AG08395 (cell line): Measurements from ENCODE around the gene ZNF385D.

Experiments
- DNase-seq: peaks from one replicate; pipeline ENCODE4 v3.0.0; 2012; ENCODE audit warnings: mixed read lengths, low spot score

The ZNF385D gene, protein sequence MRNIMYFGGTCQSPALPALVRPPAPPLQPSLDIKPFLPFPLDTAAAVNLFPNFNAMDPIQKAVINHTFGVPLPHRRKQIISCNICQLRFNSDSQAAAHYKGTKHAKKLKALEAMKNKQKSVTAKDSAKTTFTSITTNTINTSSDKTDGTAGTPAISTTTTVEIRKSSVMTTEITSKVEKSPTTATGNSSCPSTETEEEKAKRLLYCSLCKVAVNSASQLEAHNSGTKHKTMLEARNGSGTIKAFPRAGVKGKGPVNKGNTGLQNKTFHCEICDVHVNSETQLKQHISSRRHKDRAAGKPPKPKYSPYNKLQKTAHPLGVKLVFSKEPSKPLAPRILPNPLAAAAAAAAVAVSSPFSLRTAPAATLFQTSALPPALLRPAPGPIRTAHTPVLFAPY

DNA sequence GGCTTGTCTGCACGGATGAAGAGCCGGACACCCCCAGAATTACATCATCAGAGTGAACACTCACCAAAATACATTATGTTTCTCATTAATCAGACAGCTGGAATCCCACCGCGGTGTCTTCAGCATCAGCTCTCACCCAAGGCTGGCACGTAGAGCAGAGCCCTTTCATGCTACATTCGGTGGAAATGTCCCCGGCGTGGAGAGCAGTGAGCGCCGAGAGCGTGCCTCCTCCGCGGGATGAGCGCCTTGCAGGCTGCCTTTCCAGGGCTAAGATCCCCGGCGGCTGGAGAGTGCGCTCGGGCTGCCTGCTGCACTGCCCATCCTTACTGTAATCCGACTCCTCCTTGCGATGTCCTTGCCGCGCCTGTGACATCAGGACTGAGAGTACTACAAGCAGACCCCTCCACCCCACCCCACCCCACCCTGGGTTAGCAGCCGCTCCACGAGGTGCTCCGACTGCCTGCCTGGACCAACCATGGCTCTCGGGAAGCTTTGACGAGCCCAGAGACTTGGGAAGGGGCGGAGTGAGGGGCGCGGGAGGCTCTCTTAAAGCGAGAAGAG, at the start of gene ZNF385D:
Gene ZNF385D, minus strand, starts transcription at position 380 of the 561 bp plus-strand sequence. Its CDS starts 294 bp downstream, at position 86.
- peak; percentile 62 for DNase-seq

DNA sequence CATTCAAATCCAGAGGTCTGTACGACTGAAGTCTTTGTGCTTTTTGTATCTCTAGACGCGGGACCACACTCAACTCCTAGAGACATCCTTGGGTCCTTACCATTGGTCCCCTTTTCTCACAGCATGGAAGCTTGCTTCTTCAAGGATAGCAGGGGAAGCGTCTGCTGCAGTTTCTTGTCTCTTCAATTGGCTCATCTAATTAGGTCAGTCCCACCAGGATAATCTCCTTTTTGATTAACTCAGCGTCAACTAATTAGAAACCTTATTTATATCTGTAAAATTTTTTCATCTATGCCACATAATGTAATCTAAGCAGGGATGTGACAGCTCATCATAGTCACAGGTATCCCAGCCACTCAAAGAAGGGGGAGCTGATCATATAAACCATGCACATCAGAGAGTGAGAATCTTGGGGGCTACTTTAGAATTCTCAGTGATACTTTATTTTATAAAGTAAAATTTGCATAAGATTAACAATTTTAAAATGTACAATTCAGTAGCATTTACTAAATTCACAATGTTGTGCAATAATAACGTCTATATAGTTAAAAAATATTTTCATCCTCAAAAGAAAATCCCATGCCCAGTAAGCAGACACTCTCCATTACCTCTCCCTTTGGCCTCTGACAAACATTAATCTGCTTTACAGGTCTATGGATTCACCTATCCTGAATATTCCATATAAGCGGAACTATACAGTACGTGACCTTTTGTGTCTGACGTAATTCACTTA, 47.5 kb upstream of the ZNF385D start:
- no peak for DNase-seq

DNA sequence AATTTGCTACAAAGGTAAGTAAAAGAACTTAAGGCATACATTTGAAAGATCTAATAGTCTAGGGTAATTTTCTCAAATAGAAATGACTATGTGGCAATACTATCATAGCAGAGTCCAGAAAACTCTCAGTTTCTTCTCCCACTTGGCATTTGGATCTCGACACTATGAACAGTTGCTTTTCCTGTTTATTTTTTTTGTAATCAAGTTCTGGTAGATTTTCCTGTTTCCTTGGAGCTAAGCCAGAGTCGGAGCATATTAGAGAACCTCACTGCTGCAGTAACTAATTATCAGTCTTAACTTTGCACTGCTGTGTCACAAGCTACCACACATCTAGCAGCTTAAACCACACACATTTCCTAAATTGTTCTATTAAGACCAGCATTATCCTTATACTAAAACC, 44.9 kb upstream of the ZNF385D start:
- DNase-seq = no peak

DNA sequence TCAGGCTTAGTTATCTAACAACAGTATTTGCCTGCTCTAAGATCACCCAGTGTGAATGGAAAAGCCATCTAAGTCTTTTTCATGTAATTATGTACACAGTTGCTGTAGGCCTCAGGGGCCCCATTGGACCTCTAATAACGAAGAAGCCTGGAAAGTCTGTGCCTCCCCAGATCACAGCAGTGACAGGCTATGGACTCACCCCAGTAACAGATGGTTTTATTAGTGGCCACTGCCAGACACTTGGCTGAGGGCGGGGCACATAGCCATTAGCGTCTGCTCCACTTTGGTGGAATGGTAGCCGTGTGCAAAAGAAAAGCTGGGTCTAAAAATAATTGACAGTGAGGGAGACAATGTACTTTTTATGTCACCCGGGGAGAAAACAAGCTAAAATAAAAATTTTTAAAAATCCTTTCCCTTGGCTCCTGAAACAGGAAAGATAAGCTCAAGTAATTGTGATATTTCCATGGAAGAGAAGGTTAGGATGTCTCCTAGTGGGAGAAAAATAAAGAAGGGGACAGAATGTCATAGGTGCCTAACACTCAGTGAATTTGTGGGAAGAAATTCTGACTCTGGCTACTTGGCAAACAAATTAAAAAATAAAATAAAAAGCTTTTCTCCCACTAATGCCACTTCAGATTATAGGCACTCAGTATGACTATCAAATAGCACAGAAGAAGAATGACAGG, 44.3 kb upstream of the ZNF385D start:
- no peak for DNase-seq

DNA sequence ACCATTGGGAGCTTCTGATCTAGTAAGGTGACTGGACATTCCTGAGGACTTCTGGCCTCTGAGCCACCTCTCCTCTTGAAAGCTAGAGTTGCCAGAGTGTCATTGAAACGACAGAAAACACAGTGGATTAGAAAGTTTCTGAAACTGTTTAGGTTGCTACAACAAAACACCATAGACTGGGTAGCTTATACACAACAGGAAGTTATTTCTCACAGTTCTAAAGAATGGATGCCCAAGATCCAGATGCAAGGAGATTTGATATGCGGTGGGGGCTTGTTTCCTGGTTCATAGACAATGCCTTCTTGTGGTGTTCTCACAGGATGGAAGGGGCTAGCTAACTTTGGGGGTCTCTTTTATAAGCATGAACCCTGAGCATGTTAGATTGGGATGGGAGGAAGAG, 43.3 kb upstream of the ZNF385D start:
- no peak for DNase-seq

DNA sequence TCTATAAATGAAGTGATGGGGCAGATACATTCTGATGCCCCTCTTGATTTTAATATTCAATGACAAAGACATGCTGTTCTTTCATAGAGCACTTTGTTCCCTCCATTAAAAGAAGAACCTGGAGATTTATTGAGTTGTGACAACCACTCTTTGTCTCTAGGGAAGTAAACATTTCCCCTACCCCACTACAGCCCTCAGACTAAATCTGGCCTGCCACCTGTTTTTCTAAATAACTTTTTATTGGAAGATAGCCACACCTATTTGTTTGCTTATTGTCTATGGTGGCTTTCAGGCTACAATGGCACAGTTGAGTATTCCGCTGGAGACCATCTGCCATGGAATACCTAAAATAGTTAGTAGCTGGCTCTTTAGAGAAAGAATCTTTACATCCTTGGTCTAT, 41.2 kb upstream of the ZNF385D start:
- no peak for DNase-seq

DNA sequence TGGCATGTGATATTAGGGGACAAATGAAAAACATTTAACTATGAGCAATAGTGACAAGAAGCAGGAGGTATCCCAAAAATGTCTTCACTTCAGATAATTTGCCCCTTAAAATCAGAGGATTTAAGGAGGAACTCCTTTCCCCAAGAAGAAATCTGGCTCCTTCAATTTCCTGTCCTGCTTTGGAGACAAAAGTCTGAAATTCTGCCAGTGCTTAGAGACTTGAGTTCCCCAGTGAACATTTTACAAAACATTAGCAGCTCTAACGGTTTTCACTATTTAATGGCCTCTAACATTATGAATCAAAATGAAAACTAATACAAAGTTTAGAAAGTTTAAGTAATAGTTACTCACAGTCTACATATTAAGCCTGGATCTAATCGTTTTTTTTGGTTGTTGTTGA, 40.3 kb upstream of the ZNF385D start:
- no peak for DNase-seq

DNA sequence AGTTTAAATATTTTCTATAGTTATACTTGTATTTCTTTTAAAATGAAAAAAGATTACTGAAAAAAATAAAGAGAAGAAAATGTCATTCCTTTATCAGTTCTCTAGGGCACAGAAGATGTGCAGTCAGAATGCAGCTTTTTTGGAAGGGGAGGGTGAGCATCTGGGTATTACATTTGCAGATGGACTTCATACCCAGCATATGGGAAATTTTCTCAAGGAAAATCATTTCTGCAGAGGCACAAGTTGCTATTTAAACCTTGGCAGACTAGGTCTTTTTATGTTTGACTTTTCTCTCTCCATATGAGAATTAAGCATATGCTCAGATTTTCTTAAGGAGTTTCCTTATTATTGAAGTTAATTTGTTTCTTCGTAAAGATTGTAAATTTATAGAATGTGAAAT, 39.5 kb upstream of the ZNF385D start:
- DNase-seq = no peak

DNA sequence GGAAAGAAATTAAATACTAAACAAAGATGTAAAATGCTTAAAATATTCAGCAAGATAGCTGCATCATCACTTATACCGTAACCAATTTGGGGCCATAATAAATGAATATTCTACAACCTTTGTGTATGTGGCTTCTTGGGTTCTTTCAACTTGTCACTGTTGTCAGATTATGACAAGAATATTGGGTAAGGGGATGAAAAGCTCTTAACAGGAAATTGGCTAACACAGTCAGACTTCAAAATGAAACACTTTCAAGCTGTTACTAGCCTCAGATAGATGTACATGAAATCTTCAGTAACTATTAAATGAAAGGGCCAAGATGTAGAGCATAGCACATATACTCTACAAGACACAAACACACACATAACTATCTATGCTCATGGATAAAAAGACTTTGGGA, 38.7 kb upstream of the ZNF385D start:
- DNase-seq = no peak

DNA sequence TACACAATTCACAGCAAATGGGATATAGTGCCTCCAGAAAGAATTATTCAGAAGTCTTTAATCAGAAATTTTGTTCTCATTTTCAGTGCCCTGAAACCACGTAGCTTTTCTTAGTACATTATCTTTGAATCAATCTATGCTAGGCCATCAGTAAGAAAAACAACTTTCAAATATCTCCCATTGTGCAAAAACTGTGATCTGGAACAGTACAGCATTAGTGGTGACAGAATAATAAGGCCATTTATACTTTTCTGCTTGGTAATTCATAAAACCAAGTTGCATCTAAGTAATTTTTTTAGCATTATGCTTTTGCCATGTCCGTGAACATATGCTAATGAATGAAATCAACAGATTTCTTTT, 35.4 kb upstream of the ZNF385D start:
- no peak for DNase-seq

DNA sequence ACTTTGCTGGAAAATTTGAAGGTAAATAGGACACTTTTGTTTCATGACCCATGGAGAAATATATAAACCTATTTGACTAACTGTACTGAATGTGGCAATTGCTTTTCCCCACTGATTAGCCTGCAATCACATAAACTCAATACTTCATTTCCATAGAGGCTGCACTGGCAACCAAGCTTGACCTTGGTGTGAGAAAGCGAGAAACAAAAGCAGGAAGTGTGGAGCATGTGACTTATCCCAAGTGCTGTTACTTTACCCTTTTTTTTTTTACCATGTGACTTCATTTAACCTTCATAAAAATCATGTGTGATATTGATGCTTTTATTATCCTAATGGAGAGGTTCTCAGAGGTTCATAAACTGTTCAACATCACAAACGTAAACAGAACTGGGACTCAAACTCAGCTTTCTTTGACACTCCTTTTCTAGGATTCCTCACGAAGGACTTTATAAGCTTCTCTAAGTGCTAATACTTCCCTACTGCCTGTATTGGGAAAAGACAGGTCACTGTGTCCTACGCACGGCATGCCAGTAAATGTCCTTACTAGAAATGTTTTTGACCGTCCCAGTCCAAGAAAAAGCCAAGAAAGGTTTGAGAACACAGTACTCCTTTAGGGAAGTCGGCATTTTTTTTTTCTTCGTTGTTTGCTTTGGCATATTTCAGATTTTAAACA, 34.9 kb upstream of the ZNF385D start:
- DNase-seq = no peak

DNA sequence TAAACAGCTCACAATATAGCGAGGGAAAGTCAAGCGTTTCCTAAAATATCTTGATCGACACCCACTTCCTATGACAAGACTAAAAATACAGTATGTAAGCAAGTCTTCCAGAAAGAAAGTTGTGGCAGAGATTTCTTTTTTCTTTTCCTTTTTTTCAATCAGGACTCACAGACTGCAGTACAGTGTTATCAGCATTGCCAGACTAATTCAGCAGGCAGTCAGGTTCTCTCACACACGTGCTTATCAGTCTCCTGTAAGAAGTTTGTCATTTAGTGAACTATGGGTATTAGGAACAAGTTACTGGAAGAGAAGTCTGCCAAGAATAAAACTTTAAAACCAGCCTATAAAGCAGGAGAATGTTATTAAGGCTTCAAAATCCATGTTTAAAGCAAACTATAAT, 32.8 kb upstream of the ZNF385D start:
- DNase-seq = no peak

DNA sequence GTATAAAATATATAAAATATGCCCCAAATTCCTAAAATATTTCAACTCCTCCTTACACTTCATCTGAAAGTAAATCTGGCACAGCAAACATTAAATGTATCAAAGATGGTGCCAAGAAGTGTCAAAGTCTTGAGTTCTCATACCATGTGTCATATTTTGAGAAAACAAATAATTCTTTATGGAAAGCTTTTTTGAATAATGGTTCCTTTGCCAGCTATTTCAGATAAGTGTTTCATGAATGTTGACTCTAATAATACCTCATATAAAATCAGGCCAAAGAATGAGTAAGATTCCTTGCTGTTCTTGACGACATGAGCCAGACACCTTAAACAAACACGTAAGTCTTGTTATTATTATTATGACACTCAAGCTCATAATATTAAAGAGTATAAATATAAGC, 30.3 kb upstream of the ZNF385D start:
- no peak for DNase-seq

DNA sequence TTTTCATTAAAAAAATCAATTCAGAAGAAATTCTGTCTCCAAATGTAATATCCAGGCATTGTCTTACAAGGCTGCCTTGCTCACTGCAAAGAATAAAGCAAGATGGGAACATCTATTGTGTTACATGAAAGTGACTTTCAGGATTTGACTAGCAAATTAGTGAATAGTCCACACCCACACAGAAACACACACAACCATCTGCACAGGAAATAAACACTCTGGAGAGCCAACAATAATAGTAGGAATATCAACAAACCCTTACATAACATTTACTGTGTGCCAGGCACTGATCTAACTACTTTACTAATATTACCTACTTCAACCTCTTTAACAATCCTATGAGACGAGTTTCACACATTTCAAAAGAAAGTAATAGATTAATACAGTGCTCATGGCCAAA, 28.9 kb upstream of the ZNF385D start:
- no peak for DNase-seq

DNA sequence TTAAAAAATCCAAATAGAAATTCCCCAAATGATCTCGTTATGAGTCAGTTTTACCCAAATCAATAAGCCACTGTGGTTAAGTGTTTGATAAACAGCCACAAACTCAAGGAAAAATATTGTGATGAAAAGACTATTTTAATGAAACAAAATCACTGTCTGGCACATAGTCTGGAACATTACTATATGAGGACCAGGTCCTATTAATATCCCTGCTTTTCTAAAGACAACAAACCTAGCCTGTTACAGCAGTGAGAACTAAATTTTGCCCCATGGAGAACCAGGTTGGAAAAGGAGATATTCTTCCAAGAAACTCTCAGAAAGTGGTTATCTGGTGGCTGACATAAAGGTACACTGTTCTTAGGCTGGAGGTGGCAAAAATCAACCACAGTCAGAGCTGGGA, 27.7 kb upstream of the ZNF385D start:
- no peak for DNase-seq

DNA sequence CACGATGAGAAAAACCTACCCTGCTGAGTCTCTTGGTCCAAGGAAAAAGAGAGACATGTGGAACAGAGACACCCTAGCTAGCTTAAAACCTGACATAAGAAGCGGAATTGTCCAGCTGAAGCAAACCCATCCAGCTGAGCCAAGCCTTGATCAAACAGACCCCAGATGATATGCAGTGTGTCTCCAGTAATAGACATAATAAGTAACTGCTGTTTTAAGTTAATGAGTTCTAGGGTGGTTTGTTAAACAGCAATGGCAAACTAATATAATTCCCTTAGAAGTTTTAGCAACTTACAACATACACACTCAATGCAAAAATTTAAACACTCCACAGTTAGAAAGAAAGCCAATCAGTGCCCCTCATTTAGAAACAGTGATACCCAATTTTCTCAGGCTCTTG, 26.8 kb upstream of the ZNF385D start:
- DNase-seq = no peak

DNA sequence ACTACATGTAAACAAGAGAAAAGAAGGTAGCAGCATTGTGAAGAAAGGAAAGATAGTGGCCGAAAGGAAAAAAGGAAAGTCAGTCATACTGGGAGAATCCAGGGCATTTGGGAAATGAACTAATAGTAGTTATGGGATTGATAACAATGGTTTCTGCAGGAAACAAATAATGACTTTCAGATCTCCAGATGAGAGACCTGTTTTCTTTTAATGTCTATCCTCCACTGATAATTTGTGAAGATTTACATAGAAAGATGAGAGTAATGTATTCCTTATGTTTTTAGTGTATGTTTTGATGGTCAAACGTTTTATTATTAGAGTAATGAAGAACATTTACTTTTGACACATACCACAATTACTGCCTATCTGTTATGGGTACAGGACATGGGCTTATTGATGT, 15.0 kb upstream of the ZNF385D start:
- no peak for DNase-seq

DNA sequence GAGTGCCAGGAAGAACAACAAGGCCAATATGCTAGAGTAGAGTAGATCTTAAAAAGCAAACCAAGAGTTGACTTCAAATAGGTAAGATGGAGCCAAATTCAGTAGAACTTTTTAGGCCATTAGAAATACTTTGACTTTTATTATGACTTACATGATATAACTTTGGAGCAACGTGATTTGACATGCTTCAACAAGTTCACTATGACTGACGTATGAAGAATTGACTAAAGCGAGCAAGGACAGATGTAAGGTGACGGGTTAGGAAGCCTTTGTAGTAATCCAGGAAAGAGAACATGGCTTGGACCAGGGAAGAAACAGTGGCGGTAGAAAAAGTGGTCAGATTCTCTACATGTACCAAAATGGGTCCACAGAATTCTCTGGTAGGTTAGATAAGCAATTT, 4.9 kb upstream of the ZNF385D start:
- DNase-seq = no peak

DNA sequence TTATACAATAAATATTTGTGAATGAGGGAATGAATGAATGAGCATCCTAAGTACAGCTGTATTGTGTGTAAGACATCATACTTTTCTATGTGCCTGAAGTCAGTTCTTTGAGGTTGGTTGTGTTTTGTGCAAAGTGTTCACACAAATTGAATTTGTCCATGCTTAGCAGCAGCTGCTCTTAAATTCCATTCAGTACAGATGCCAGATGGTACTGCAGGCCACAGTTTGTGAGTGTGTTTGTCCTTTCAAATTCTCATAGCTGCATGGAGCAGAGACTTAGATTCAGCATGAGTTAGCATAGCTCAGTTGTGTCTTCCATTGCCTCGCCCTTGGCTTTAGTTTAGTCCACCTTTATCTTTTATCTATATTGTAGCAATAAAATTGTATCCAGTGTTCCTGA, 3.8 kb upstream of the ZNF385D start:
- DNase-seq = no peak

DNA sequence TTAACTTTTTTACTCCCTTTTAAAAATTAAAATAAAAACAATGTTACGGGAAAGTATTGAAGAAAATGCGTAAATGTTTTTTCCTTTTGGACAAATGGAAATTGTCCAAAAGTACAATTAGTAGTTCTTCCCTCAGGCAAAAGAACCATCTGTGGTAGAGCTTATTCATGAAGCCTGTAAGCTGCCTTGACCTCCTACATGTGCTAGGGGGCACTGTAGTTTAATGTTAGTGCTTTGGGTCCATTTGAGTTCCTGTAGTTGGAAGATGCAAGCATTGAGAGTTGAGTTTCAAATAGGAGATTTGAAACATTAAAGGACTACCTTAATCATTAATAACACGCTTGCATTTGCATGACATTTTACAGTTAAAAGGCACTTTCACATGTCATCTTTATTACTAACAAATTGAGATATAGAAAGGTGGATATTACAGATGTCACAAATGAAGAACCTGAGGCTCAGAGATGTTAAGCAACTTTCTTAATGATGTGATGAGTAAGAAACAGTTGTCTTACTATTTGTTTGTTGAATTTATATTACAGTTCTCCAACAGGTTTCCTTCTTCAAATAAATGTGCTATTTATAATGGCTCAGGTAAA, 1.8 kb upstream of the ZNF385D start:
- peak; percentile 73 for DNase-seq

DNA sequence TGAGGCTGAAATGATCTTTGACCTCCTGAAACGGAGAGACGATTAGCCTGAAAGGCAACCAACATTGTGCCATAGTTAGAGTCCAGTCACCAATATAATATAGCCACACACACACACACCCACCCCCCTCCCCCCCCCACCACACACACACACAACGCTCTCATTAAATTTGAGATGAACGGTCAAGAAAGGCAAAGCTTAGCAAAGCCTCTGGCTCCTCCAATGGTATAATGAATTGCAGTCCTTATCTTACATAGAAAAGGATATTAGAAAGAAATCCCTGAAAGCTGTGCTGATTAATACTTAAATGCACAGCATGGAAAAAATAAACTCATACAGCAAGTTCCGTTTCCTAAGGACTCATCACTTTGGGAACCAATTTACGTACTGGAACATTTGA, 876 bp upstream of the ZNF385D start:
- DNase-seq = no peak
